HG03565 (cell line): ENCODE results near the gene ITSN2.
"Not testable (repeated sequence)": the region's sequence is repeated elsewhere in the genome, so short reads cannot be mapped to it uniquely, and the experiment has no call there.

Experiments
- ATAC-seq: cut with Tn5 transposase; IDR thresholded peaks from one replicate; pipeline ENCODE4 v1.9.1; 2021; ENCODE audit warnings: mild to moderate bottlenecking, moderate library complexity; ENCODE audit not compliant: unreplicated experiment

ITSN2 gene

DNA sequence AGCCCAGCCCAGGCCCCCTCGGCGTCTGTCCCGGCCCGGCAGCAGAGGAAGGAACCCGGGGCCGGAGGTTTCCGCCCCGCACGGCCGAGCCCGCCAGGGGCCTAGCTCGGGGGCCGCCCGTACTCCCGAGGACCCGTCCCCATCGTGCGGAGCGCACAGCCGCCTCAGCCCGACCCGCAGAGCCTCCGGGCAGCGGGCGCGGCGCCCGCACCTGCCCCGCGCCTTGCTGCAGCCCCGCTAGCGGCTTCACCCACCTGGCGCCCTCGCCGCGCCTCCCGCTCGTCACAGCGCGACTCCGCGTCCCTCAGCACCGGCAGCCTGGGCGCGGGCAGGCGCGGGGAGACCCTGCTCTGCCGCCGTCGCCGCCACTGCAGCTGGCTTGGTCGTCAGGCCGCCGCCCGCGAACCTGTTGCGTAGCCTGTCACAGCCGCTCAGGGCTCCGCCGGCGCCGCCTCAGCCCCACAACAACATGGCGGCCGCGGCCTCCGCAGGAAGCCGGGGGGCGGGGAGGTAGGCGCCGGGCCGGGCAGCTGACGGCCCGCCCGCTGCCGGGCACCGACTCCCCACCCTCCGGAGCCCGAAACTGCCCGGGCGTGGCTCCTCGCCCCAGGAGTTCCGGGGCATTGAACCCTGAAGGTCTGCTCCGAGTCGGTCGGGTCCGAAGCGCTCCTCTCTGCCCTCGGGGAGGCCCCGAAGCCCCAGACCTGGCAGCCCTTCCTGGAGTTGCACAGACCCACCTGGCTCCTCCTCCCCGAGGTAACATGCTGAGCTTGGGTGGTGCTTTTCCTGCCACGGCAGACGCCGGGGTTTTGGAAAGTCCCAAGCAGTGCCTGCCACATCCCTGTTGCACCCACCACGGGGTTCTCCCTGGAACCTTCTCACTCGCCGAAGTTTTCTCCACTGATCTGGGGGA is at the start of gene ITSN2:
ITSN2 (minus strand) TSS at position 487 of the 913 bp plus-strand sequence. CDS start 32,454 bp downstream, outside the sequence.
- peak; percentile 55 for ATAC-seq

- no peak for ATAC-seq
Measured at GRCh38 chr2:24409171-24409570, 48.8 kb upstream of the ITSN2 start.

DNA sequence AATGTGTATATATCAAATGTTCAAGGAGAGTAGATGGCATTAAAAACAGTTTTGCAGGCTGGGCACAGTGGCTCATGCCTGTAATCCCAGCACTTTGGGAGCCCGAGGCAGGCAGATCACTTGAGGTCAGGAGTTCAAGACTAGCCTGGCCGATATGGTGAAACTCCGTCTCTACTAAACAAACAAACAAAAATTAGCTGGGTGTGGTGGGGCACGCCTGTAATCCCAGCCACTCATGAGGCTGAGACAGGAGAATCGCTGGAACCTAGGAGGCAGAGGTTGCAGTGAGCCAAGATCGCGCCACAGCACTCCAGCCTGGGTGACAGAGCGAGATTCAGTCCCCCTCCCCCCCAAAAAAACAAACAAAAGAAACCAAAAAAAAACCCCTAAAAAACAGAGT is 48.4 kb upstream of the ITSN2 start:
- ATAC-seq: not testable (repeated sequence)

- no peak for ATAC-seq
Measured at GRCh38 chr2:24404491-24404921, 44.2 kb upstream of the ITSN2 start.

DNA sequence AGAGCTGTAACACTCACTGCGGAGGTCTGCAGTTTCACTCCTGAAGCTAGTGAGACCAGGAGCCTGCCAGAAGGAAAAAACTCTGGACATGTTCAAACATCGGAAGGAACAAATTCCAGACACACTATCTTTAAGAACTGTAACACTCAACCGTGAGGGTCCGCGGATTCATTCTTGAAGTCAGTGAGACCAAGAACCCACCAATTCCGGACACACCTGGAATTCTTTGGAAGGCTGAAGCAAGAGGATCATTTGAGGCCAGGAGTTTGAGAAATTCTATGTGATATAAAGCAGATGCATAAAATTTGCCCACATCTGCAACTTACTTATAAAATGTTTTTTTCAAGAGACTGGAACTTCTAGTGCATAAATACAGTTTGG is 43.5 kb upstream of the ITSN2 start:
- no peak for ATAC-seq

DNA sequence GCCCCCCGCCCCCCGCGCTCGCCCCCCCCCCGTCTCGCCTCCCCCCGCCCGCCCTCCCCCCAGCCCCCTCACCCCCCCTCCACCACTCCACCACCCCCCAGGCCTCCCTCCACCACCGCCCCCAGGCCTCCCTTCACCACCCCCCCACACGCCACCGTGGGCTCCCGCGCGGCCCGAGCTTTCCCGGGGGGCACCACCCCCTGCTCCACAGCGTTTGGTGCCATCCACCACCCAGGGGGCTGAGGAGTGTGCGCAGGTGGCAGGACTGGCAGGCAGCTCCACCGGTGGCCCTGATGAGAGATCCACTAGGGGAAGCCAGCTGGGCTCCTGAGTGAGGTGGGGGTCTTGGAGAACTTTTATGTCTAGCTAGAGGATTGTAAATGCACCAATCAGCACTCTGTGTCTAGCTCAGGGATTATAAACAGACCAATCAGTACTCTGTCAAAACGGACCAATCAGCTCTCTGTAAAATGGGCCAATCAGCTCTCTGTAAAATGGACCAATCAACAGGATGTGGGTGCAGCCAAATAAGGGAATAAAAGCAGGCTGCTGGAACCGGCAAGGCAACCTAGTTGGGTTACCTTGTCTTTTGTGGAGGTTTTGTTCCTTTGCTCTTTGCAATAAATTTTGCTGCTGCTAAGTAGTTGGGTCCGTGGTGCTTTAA is 43.0 kb upstream of the ITSN2 start:
- ATAC-seq: no peak

DNA sequence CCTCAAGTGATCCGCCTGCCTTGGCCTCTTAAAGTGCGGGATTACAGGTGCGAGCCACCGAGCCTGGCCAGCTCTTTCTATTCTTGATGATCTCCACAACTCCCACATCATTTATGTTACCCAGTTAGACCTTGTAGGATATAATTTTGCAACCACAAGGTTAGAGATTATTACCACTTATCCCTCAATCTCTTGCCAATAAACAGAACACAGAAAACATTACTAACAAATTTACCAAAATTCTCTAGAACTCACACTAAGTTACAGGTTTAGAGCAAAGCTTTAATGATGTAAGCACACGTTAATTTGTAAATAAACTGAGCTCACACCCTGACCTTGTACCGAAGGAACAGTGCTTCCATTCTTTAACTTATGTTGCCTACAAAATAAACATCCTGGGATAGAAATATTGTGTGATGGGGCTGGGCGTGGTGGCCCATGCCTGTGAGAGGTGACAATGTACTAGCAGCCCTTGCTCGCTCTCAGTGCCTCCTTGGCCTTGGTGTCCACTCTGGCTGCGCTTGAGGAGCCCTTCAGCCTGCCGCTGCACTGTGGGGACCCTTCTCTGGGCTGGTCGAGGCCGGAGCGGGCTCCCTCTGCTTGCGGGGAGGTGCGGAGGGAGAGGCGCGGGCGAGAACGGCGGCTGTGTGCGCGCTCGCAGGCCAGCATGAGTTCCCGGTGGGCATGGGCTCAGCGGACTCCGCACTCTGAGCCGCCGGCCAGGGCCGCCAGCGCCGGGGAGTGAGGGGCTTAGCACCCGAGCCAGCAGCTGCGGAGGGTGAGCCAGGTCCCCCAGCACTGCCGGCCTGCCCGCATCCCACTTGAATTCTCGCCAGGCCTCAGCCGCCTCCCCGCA is 42.1 kb upstream of the ITSN2 start:
- no peak for ATAC-seq

- ATAC-seq: no peak
Measured at GRCh38 chr2:24400207-24400907, 40.0 kb upstream of the ITSN2 start.

- ATAC-seq: no peak
Measured at GRCh38 chr2:24399434-24400206, 39.3 kb upstream of the ITSN2 start.

DNA sequence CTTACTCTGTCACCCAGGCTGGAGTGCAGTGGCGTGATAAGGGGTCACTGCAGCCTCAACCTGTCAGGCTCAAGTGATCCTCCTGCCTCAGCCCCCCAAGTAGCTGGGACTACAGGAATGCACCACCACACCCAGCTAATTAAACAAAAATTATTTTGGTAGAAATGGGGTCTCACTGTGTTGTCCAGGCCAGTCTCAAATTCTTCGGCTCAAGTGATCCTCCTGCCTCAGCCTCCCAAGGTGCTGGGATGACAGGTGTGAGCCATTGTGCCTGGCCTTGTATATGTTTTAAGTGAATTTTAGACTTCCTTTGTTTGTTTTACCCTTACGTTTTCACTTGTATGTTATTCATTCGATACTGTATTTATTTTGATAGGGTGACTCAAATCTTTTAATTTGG is 34.7 kb upstream of the ITSN2 start:
- no peak for ATAC-seq

DNA sequence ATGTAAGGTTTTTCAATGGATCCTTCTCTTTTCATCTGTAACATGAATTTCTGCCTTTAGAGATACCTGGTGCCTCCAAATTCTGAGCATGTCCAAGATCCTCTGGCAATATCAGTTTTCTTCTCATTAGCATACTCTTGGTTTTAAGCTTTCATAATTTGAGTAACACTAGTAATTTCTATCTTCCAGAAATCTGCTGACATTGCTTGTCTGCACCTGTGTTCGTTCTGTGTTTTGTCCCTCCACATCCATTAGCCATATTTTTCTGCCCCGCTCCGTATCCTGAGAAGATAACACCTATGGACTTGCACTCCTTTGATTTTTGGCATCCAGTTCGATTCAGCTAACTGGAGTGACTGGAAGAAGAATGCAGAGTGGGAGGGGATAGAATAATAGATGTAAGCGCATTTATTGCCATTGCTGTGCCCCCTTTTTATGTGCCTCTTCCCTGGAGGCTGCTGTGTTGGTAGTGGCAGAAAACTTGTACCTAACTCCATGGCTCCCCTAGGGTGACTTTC is 32.3 kb upstream of the ITSN2 start:
- no peak for ATAC-seq

- no peak for ATAC-seq
Measured at GRCh38 chr2:24385366-24385765, 25.0 kb upstream of the ITSN2 start.

- no peak for ATAC-seq
Measured at GRCh38 chr2:24382363-24383073, 22.2 kb upstream of the ITSN2 start.

DNA sequence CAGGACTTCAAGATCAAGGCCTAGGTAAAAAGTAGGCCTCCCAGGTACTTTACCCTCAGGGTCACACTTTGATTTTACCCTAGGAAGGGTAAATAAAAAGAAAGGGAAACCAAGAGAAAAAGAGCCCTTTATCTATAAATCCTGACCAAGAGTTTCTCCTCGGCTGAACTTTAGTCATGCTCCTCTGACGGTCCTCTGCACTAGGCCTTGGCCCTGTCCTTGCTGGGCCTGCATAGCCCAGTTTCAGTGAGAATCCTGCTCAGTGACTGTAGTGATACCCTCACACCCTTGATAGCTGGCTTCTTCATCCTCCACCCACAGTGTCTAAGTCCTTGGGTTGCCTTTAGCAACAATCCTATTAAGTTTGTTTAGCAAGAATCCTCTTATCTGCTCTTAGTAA is 20.5 kb upstream of the ITSN2 start:
- no peak for ATAC-seq

DNA sequence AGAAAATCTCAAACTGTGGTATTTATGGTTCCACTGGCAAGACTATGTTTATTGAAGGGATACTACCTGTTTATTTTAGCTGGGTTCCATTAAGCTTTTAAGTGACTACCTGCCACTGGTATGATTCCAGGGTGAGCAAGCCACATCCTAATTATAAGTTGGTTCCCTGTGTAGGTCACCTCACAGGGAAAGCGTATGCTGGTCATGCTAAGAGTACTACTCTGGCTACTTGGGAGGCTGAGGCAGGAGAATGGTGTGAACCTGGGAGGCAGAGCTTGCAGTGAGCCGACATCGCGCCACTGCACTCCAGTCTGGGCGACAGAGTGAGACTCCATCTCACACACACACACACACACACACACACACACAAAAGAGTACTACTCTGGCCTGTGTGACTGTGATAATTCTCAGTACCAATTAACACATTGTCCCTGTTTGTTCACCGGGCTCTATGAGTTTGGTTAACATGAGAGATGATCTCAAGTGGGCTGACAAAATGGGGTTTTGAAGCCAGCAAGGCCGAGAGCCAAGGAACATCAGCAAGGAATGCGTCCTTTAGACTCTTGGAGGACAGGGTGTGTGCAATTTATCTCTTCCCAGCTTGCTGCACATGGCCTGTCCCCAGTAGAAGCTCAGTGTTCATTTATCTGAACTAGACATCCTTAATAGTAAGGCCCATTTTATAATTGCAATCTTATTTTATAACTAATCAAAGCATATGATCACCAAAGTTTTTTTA is 15.2 kb upstream of the ITSN2 start:
- no peak for ATAC-seq

GRCh38 chr2:24374301-24374700 is 14.0 kb upstream of the ITSN2 start:
- no peak for ATAC-seq

DNA sequence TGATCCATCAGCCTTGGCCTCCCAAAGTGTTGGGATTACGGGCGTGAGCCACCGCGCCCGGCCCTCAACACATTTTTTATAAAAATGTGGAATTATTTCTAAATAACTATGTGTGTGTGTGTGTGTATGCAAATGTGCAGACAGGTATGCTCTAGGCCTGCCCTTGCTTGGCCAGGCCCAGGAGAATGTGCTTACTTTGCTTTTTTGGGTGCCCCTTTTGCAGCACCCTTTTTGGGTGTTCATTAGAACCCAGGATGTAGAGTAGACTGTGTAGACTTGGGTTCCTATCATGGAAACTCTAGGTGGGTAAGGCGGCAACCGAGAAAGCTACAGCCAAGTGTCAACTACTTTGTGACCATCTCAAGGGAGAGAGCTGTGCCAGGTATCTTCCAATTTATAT is 11.7 kb upstream of the ITSN2 start:
- no peak for ATAC-seq

- no peak for ATAC-seq
Measured at GRCh38 chr2:24365826-24366225, 5.5 kb upstream of the ITSN2 start.
